Measurements from ENCODE around the gene NRIP3. TPM values are rescaled to one million over a fixed set of nuclear protein-coding genes. Genes with fewer than 3 reads are reported as not detected.

The NRIP3 gene
- total RNA-seq (1 to 10 TPM in 4 of 9 donors, under 1 TPM in 5; 0.24 to 3.4 (median 0.63) TPM), polyA plus RNA-seq (under 1 TPM; 0.23 to 0.26 TPM)
- long read RNA-seq, donor 1 = 0 reads
- long read RNA-seq, donor 2, transcript NRIP3-201 (7 exons, 3,809 nt) = major isoform, 10 of 11 reads
- long read RNA-seq, donor 2, partial matches to known transcripts = 0 of 11 reads
- long read RNA-seq, donor 2, other reads (novel, unspliced or antisense) = 1 of 11 reads
- long read RNA-seq, donor 3 = 0 reads

GRCh38 chr11:9003573-9004182 is at the start of gene NRIP3:
TSS of gene NRIP3 (minus strand) at chr11:9004001. CDS start at chr11:9003935, 66 bp downstream.
- H3K4me3 ChIP-seq = peak within 1 kb of the TSS; percentile 13 to 62 (median 48)
- peaks cover 0 to 39% (median 16%) of the 10 kb centered on the region in 12 donors for H3K4me1 ChIP-seq
- peaks cover 0 to 44% (median 23%) of the 10 kb centered on the region in 9 donors for H3K27me3 ChIP-seq
- DNase-seq (peak; percentile 71 to 90 (median 74)), ATAC-seq (peak in 3 of 4 donors; percentile 84 to 95 (median 87))
- H3K27ac ChIP-seq = no peak within 1 kb of the TSS
- no peaks in the 10 kb centered on the region for H3K36me3 ChIP-seq
- WGBS, 4 donors = 0 to 1% (median 1%) methylated on average over 14 to 83 of the region's 83 CpGs
- intact Hi-C loops (cut with DNase I) = no loop called here
- no peak for TF ChIP-seq POLR2A (IDR thresholded peaks at IDR 0.05)
- no peak for TF ChIP-seq CTCF (IDR thresholded peaks at IDR 0.05)
- H3K9me3 ChIP-seq = no peaks in the 10 kb centered on the region

GRCh38 chr11:9052316-9052715 is 48.5 kb upstream of the NRIP3 start:
- H3K4me3 ChIP-seq = no peak overlapping the region
- H3K27ac ChIP-seq = no peak overlapping the region
- 88 to 98% (median 90%) methylated on average over 3 of the region's 3 CpGs for WGBS, 4 donors
- ATAC-seq (no peak), DNase-seq (no peak)
- intact Hi-C loops (cut with DNase I) = no loop called here
- H3K4me1 ChIP-seq = peaks cover 0 to 21% (median 4%) of the 10 kb centered on the region in 12 donors
- TF ChIP-seq POLR2A (IDR thresholded peaks at IDR 0.05) (no peak), CTCF (IDR thresholded peaks at IDR 0.05) (no peak)
- H3K9me3 ChIP-seq = no peaks in the 10 kb centered on the region
- no peaks in the 10 kb centered on the region for H3K36me3 ChIP-seq
- H3K27me3 ChIP-seq = no peaks in the 10 kb centered on the region

GRCh38 chr11:9049959-9050358 is 46.2 kb upstream of the NRIP3 start:
- intact Hi-C loops (cut with DNase I) = no loop called here
- Histone ChIP-seq H3K4me3 (no peak overlapping the region), H3K36me3 (no peaks in the 10 kb centered on the region), H3K27me3 (no peaks in the 10 kb centered on the region), H3K27ac (no peak overlapping the region), H3K9me3 (no peaks in the 10 kb centered on the region), H3K4me1 (peaks cover 0 to 18% (median 5%) of the 10 kb centered on the region in 12 donors)
- no peak for DNase-seq
- ATAC-seq = no peak
- TF ChIP-seq CTCF (IDR thresholded peaks at IDR 0.05) = no peak
- TF ChIP-seq POLR2A (IDR thresholded peaks at IDR 0.05) = no peak
- WGBS, 4 donors = 93 to 96% (median 96%) methylated on average over 2 of the region's 2 CpGs

GRCh38 chr11:9047964-9048523 is 44.2 kb upstream of the NRIP3 start:
- peak overlapping the region in 8 of 12 donors; percentile 8 to 81 (median 30) for H3K27ac ChIP-seq

More at GRCh38 chr11:9047964-9048523, 44.2 kb upstream of the NRIP3 start:
- Histone ChIP-seq H3K36me3 (no peaks in the 10 kb centered on the region), H3K4me1 (peaks cover 0 to 18% (median 5%) of the 10 kb centered on the region in 12 donors), H3K9me3 (no peaks in the 10 kb centered on the region), H3K27me3 (no peaks in the 10 kb centered on the region), H3K4me3 (peak overlapping the region in 6 of 12 donors; percentile 1 to 32 (median 11))
- intact Hi-C loops (cut with DNase I) = no loop called here
- DNase-seq (peak in 2 of 5 donors; percentile 30 to 36), ATAC-seq (peak; percentile 36 to 69 (median 62))
- TF ChIP-seq CTCF (IDR thresholded peaks at IDR 0.05) (no peak), POLR2A (IDR thresholded peaks at IDR 0.05) (no peak)
- WGBS, 4 donors = 48 to 54% (median 51%) methylated on average over 9 of the region's 9 CpGs

Data from heart left ventricle (tissue), 16 donors.